HepG2 (cell line): ENCODE measurements around the gene DCAKD. TPM values are rescaled to one million over a fixed set of nuclear protein-coding genes. Genes with fewer than 3 reads are reported as not detected.

ENCODE experiments used
- ATF3 ChIP-seq: sonication (generic); formaldehyde crosslinking; IDR thresholded peaks from 2 replicates; pipeline ENCODE4 v1.4.0; 2020; ENCODE audit warnings: missing genetic modification reagents
- BRD4 ChIP-seq: sonication (generic); formaldehyde crosslinking; IDR thresholded peaks from 2 replicates; pipeline ENCODE4 v1.4.0; 2020; ENCODE audit warnings: missing genetic modification reagents
- CHD2 ChIP-seq: IDR thresholded peaks from 2 replicates; pipeline ENCODE4 v1.6.1; 2011; ENCODE audit warnings: low read depth, low read length, improper control_type of control experiment
- CREBL2 ChIP-seq: sonication (generic); formaldehyde crosslinking; IDR thresholded peaks from 2 replicates; pipeline ENCODE4 v1.8.1; 2023; ENCODE audit warnings: missing genetic modification reagents, mild to moderate bottlenecking, borderline replicate concordance
- DMAP1 ChIP-seq: IDR thresholded peaks from 2 replicates; pipeline ENCODE4 v1.6.1; 2016
- HOXA5 ChIP-seq: sonication (generic); formaldehyde crosslinking; IDR thresholded peaks from 2 replicates; pipeline ENCODE4 v1.4.0; 2020; ENCODE audit warnings: missing genetic modification reagents
- IKZF1 ChIP-seq: fragments of 450-650 bp; IDR thresholded peaks from 2 replicates; pipeline ENCODE4 v1.7.1; 2016
- JDP2 ChIP-seq: sonication (generic); formaldehyde crosslinking; IDR thresholded peaks from 2 replicates; pipeline ENCODE4 v1.8.1; 2022; ENCODE audit warnings: missing genetic modification reagents, borderline replicate concordance
- KLF15 ChIP-seq: sonication (generic); formaldehyde crosslinking; IDR thresholded peaks from 2 replicates; pipeline ENCODE4 v1.8.1; 2023; ENCODE audit warnings: borderline replicate concordance, mild to moderate bottlenecking, inconsistent platforms, missing genetic modification reagents, mixed read lengths
- LCORL ChIP-seq, 2 experiments: fragments of 450-650 bp in 1 of 2; sonication (generic) in 1 of 2; formaldehyde crosslinking in 1 of 2; IDR thresholded peaks; 2 replicates each; pipeline versions ENCODE4 v1.5.0 to v1.6.1; 2017 to 2020; ENCODE audit warnings: antibody characterized with exemption in 1 of 2, missing genetic modification reagents in 1 of 2
- MBNL3 ChIP-seq: fragments of 250-450 bp; sonication (Bioruptor Pico); conservative IDR thresholded peaks from 2 replicates; pipeline ENCODE4 v1.8.0; 2022; ENCODE audit warnings: mild to moderate bottlenecking, inconsistent platforms
- MLLT10 ChIP-seq: sonication (generic); formaldehyde crosslinking; IDR thresholded peaks from 2 replicates; pipeline ENCODE4 v1.4.0; 2020; ENCODE audit warnings: missing genetic modification reagents
- MTA1 ChIP-seq: sonication (generic); formaldehyde crosslinking; IDR thresholded peaks from 2 replicates; pipeline ENCODE4 v1.4.0; 2020; ENCODE audit warnings: missing genetic modification reagents, mild to moderate bottlenecking, borderline replicate concordance
- MXI1 ChIP-seq: IDR thresholded peaks from 3 replicates; pipeline ENCODE4 v1.6.1; 2012; ENCODE audit warnings: low read depth, low read length, inconsistent platforms, borderline replicate concordance
- PLSCR1 ChIP-seq: sonication (generic); formaldehyde crosslinking; IDR thresholded peaks from 2 replicates; pipeline ENCODE4 v1.5.0; 2020; ENCODE audit warnings: missing genetic modification reagents, mild to moderate bottlenecking, borderline replicate concordance
- RBM22 ChIP-seq: fragments of 200-400 bp; formaldehyde crosslinking; optimal IDR thresholded peaks from 2 replicates; pipeline ENCODE3; 2017; ENCODE audit warnings: mild to moderate bottlenecking, low read length, moderate library complexity
- SAFB2 ChIP-seq: sonication (generic); formaldehyde crosslinking; IDR thresholded peaks from 2 replicates; pipeline ENCODE4 v1.5.1; 2020; ENCODE audit warnings: missing genetic modification reagents, low read depth, mild to moderate bottlenecking, borderline replicate concordance
- SMARCE1 ChIP-seq: fragments of 450-650 bp; IDR thresholded peaks from 2 replicates; pipeline ENCODE4 v1.6.1; 2017; ENCODE audit warnings: borderline replicate concordance
- SNRNP70 ChIP-seq: fragments of 200-400 bp; formaldehyde crosslinking; IDR thresholded peaks from 2 replicates; pipeline ENCODE4 v1.6.1; 2017; ENCODE audit warnings: mild to moderate bottlenecking, low read depth, low read length, moderate library complexity
- SP4 ChIP-seq: sonication (generic); formaldehyde crosslinking; IDR thresholded peaks from 2 replicates; pipeline ENCODE4 v1.8.1; 2023; ENCODE audit warnings: mild to moderate bottlenecking, missing genetic modification reagents
- TCF12 ChIP-seq, 2 experiments: fragments of 450-650 bp in 1 of 2; sonication (generic) in 1 of 2; formaldehyde crosslinking in 1 of 2; IDR thresholded peaks; 2 replicates each; pipeline versions ENCODE4 v1.6.1 to v1.8.0; 2017 to 2022; ENCODE audit warnings: antibody characterized with exemption in 1 of 2, mild to moderate bottlenecking in 1 of 2, missing genetic modification reagents in 1 of 2, moderate library complexity in 1 of 2
- ZBTB21 ChIP-seq: sonication (generic); formaldehyde crosslinking; IDR thresholded peaks from 2 replicates; pipeline ENCODE4 v1.4.0; 2020; ENCODE audit warnings: missing genetic modification reagents
- ZBTB43 ChIP-seq: sonication (generic); formaldehyde crosslinking; conservative IDR thresholded peaks from 2 replicates; pipeline ENCODE4 v1.4.0; 2020; ENCODE audit warnings: missing genetic modification reagents
- ZBTB7A ChIP-seq: sonication (generic); formaldehyde crosslinking; IDR thresholded peaks from 2 replicates; pipeline ENCODE4 v1.8.0; 2022; ENCODE audit warnings: mild to moderate bottlenecking, missing genetic modification reagents
- ZNF260 ChIP-seq: sonication (generic); formaldehyde crosslinking; IDR thresholded peaks from 2 replicates; pipeline ENCODE4 v1.4.0; 2020; ENCODE audit warnings: missing genetic modification reagents, low read depth, mild to moderate bottlenecking, borderline replicate concordance
- ZNF644 ChIP-seq: IDR thresholded peaks from 2 replicates; pipeline ENCODE4 v1.6.1; 2016; ENCODE audit warnings: low read depth
- ZNF776 ChIP-seq: sonication (generic); formaldehyde crosslinking; IDR thresholded peaks from 2 replicates; pipeline ENCODE4 v1.4.0; 2020; ENCODE audit warnings: mild to moderate bottlenecking, missing genetic modification reagents
- ZNF816 ChIP-seq: sonication (generic); formaldehyde crosslinking; IDR thresholded peaks from 2 replicates; pipeline ENCODE4 v1.8.0; 2022; ENCODE audit warnings: missing genetic modification reagents, mild to moderate bottlenecking, borderline replicate concordance
- ZNF83 ChIP-seq: sonication (generic); formaldehyde crosslinking; IDR thresholded peaks from 2 replicates; pipeline ENCODE4 v1.4.0; 2020; ENCODE audit warnings: missing genetic modification reagents, mild to moderate bottlenecking, borderline replicate concordance
- ZNF883 ChIP-seq: sonication (generic); formaldehyde crosslinking; IDR thresholded peaks from 2 replicates; pipeline ENCODE4 v1.5.1; 2020; ENCODE audit warnings: mild to moderate bottlenecking, missing genetic modification reagents; ENCODE audit errors: not compliant biosample characterization
- polyA plus RNA-seq, 8 experiments: library from polyadenylated mRNA; depleted of rRNA in 3 of 8; stranded (reverse) in 7 of 8; unstranded in 1 of 8; fragments of >200 nt; fragmentation: Illumina TruSeq in 4 of 8; extraction: Trizol in 4 of 8; gene quantifications; 2 replicates each; pipeline versions ENCODE4 v1.2.1 to v1.2.3, GENCODE V29; 2011 to 2016; ENCODE audit warnings: low read depth in 4 of 8, missing spikeins in 1 of 8, mixed read lengths in 1 of 8; ENCODE audit not compliant: insufficient read depth in 1 of 8
- total RNA-seq, 5 experiments: library from RNA; depleted of rRNA; stranded (reverse); fragments of >200 nt; fragmentation: Illumina TruSeq; extraction: Trizol; gene quantifications; 2 replicates each; pipeline ENCODE4 v1.2.3, GENCODE V29; 2016; ENCODE audit warnings: low read depth in 1 of 5

The DCAKD gene
- total and polyA plus RNA-seq, 2 of the 13 experiments (the other 11 are each of a cell fraction or from before 2014, with no cell fraction given), result 25.9 to 29.2 TPM

- TF ChIP-seq PLSCR1 (no peak), SNRNP70 (no peak), BRD4 (CRISPR knock-in tag) (peak; percentile 79; the same call in 1 of the 2 replicates), CREBL2 (CRISPR knock-in tag) (no peak), SAFB2 (peak; percentile 82), MXI1 (peak; percentile 85; the same call in 1 of the 3 replicates), ZBTB21 (CRISPR knock-in tag) (no peak), ZNF816 (CRISPR knock-in tag) (peak; percentile 76), MLLT10 (CRISPR knock-in tag) (0 out of 2 replicates have a peak, but pooled peaks have one; percentile 8), DMAP1 (CRISPR knock-in tag) (peak; percentile 72), SP4 (CRISPR knock-in tag) (peak; percentile 87), LCORL (IDR thresholded peaks at IDR 0.05) (no peak), LCORL (CRISPR knock-in tag; IDR thresholded peaks at IDR 0.05) (no peak), ZNF776 (CRISPR knock-in tag) (peak; percentile 57; the same call in 1 of the 2 replicates), ZNF644 (no peak), TCF12 (IDR thresholded peaks at IDR 0.05) (no peak), TCF12 (CRISPR knock-in tag; IDR thresholded peaks at IDR 0.05) (peak; percentile 31; the same call in 1 of the 2 replicates), KLF15 (CRISPR knock-in tag) (no peak), HOXA5 (CRISPR knock-in tag) (no peak), ZBTB43 (CRISPR knock-in tag) (no peak; the same call in 1 of the 2 replicates), SMARCE1 (no peak), RBM22 (no peak), ATF3 (CRISPR knock-in tag) (no peak), MBNL3 (no peak), ZBTB7A (CRISPR knock-in tag) (no peak), MTA1 (CRISPR knock-in tag) (no peak), IKZF1 (no peak), JDP2 (CRISPR knock-in tag) (no peak), ZNF883 (CRISPR knock-in tag) (peak; percentile 79), ZNF260 (CRISPR knock-in tag) (no peak), CHD2 (0 out of 2 replicates have a peak, but pooled peaks have one; percentile 22), ZNF83 (CRISPR knock-in tag) (peak; percentile 82; the same call in 1 of the 2 replicates)
Measured at GRCh38 chr17:45051060-45051719, at the start of gene DCAKD (continued).
